ENCODE results near the gene ANKS6.

DNA sequence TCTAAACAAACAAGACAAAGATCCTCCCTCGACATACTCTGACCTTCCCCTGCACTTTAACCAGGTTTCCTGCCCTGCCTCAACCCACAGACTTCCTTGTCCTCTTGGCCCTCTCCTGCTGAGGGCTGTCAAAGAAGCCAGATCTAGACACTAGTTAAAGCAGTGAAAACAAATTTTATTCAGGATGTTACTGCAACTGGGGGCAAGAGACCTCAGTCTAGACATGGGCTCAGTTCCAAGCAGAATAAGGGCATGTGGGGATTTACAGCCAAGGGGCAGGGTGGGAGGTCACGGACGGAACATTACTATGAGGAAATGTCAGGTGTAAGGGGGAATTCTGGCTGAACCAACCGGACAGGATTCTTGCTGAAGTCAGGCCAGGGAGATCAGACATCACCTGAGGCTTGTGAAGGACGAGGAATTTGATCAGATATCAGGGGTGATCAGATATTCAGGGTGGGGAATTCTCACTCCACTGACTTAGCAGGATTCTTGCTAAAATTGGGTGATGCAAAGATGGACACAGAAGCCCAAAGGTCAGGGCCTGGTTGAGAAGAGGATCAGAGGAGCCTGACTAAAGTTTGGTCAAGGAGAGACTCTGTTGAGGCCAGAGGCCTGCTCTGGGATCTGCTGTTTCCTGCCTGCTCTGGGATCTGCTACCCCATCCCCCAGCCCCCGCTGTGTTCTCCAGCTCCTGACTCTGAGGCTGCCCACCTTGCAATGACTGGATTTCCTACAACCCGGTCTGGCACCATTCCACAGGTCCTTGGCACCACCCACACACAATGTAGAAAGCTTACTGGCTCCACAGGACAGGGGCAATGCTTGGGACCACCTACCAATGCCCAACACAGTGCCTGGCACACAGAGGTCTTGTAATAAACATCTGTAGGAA, 109.1 kb downstream of the ANKS6 start:
- TF ChIP-seq POLR2A (IDR thresholded peaks at IDR 0.05) = no peak
- TF ChIP-seq, protein P1, sequence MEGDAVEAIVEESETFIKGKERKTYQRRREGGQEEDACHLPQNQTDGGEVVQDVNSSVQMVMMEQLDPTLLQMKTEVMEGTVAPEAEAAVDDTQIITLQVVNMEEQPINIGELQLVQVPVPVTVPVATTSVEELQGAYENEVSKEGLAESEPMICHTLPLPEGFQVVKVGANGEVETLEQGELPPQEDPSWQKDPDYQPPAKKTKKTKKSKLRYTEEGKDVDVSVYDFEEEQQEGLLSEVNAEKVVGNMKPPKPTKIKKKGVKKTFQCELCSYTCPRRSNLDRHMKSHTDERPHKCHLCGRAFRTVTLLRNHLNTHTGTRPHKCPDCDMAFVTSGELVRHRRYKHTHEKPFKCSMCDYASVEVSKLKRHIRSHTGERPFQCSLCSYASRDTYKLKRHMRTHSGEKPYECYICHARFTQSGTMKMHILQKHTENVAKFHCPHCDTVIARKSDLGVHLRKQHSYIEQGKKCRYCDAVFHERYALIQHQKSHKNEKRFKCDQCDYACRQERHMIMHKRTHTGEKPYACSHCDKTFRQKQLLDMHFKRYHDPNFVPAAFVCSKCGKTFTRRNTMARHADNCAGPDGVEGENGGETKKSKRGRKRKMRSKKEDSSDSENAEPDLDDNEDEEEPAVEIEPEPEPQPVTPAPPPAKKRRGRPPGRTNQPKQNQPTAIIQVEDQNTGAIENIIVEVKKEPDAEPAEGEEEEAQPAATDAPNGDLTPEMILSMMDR (IDR thresholded peaks at IDR 0.05) = no peak
